Placental pericyte (primary cell): ENCODE results near the gene THAP6. TPM values are rescaled to one million over a fixed set of nuclear protein-coding genes. Genes with fewer than 3 reads are reported as not detected.

ENCODE experiments used
- total RNA-seq: library from RNA; depleted of rRNA; stranded (reverse); fragments of >200 nt; gene quantifications from 2 replicates; pipeline ENCODE4 v1.2.3, GENCODE V29; 2012

THAP6 gene, protein sequence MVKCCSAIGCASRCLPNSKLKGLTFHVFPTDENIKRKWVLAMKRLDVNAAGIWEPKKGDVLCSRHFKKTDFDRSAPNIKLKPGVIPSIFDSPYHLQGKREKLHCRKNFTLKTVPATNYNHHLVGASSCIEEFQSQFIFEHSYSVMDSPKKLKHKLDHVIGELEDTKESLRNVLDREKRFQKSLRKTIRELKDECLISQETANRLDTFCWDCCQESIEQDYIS
- total RNA-seq = 14.2 and 17.7 TPM in 2 replicates

DNA sequence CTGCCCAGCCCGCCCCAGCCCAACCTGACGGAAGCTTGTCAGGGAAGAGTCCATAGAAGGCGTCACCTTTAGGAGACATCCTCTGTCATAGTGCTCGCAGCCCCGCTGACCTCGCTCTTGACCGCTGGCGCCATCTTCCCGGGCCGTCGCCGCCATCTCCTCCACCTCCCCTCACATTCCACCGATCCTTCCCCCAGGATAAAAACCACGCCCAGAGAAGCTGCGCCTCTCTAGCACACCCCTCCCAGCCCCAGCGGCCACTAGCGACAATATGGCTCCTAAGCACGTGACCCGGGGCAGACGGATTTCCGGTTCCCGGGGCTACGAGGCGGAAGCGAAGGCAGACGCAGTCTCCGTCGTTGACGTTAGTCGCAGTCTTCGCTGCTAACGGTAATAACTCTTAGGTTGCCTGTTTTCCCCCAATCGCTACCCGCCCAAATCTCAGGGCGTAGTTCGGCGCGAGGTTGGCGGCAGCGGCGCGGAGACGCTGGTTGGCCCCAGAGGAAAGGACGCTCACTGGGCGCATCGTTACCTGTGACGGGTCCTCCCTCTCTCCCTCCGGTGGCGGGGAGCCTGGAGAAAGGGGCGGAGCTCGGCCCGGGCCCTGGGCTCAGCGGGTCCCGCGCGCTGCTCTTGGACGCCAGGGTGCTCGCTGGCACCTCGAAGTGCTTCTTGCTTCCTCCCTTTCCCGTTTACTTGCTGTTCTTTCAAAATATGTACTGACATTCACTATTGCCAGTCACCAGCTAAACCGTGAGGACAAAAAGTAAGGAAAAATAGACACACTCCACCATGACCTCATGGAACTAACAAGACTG is at the start of gene THAP6, which contains the start of gene RCHY1:
TSS of gene THAP6 (plus strand) at position 343 of the 818 bp plus-strand sequence. CDS start 980 bp downstream, outside the sequence.
TSS of gene RCHY1 (minus strand) at position 273 of the 818 bp plus-strand sequence. CDS start at position 156, 117 bp downstream.

DNA sequence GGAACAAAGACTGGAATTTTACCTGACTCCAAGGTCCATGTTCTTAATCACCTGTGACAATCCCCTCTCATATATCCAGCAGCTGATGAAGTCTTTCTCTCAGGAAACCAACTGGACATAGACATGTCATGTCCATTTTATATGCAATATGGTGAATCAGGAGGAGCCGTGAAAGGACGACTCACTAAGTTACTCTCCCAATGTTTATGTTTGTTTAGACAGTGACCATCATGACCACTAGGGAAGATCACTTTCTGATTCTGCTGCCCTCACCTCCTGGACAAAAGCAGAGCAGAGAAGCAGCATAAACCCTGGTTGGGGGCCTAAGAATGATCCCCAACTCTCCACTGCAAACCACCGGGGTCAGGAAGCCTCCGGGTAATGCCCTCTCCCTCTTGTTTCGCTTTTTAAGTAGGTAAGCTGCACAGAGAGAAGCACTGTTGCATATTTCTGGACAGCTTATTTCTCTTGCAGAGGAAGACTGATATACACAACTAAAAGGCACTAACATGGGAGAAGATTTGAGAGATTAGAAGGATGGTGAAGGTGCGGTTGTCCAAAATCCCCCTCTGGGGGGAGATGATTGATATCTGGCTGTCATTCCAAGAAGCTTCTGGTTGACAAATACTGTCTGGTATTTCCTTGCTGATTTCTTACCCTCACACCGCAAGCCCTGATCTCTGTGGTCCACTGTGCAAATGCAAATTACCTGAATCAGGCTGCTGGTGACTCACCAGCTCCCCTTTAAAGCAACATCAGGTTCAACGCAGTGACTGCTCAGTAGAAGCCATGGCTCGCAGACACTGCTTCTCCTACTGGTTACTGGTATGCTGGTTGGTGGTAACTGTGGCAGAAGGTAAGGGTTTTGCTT is 41.3 kb downstream of the THAP6 start, which contains the start of gene ODAPH:
TSS of gene ODAPH (plus strand) at position 773 of the 871 bp plus-strand sequence. CDS start at position 790, 17 bp downstream.

Other genes with a start within 250 kb of the THAP6 start
- 25.6 and 27.5 TPM in 2 replicates for gene RCHY1, start 70 bp upstream of the THAP6 start, total RNA-seq
- 0.29 TPM in 1 of 2 replicates, not detected in the other for gene ODAPH, start 41.6 kb downstream of the THAP6 start, total RNA-seq
- gene CDKL2, start 116.1 kb downstream of the THAP6 start, total RNA-seq = 0.29 and 0.88 TPM in 2 replicates
- 135 and 165 TPM in 2 replicates for gene G3BP2, start 158.9 kb downstream of the THAP6 start, total RNA-seq
- gene USO1, start 210.1 kb downstream of the THAP6 start, total RNA-seq = 123 and 145 TPM in 2 replicates